SK-N-SH treated with all-trans-retinoic acid at 6 μM for 48 hours (cell line): ENCODE data around the gene DHX30.

Experiments used
- ATAC-seq: fragments of 200-7000 bp; cut with Tn5 transposase; 3 replicates; pipeline ENCODE4 v1.9.1; 2020; ENCODE audit warnings: mild to moderate bottlenecking, moderate library complexity
- ARNTL ChIP-seq: fragments of 450-650 bp; formaldehyde crosslinking; IDR thresholded peaks from 2 replicates; pipeline ENCODE4 v1.5.0; 2020; ENCODE audit warnings: low read depth, mild to moderate bottlenecking, moderate library complexity, borderline replicate concordance
- BACH2 ChIP-seq: fragments of 250-450 bp; sonication (Bioruptor Pico); IDR thresholded peaks from 2 replicates; pipeline ENCODE4 v1.9.0; 2021; ENCODE audit warnings: mild to moderate bottlenecking, borderline replicate concordance
- CREB5 ChIP-seq: fragments of 250-450 bp; sonication (Bioruptor Pico); IDR thresholded peaks from 2 replicates; pipeline ENCODE4 v1.5.1; 2020; ENCODE audit warnings: low read depth, mild to moderate bottlenecking, moderate library complexity
- CSDC2 ChIP-seq: fragments of 250-450 bp; sonication (Bioruptor Pico); IDR thresholded peaks from 2 replicates; pipeline ENCODE4 v1.5.0; 2020; ENCODE audit warnings: mild to moderate bottlenecking, moderate library complexity
- ESRRG ChIP-seq: fragments of 250-450 bp; sonication (Bioruptor Pico); IDR thresholded peaks from 2 replicates; pipeline ENCODE4 v1.6.1; 2021; ENCODE audit warnings: mild to moderate bottlenecking
- GLIS3 ChIP-seq: fragments of 250-450 bp; sonication (Bioruptor Pico); IDR thresholded peaks from 2 replicates; pipeline ENCODE4 v1.5.0; 2020; ENCODE audit warnings: mild to moderate bottlenecking, moderate library complexity
- ISL1 ChIP-seq: fragments of 250-450 bp; sonication (Bioruptor Pico); IDR thresholded peaks from 2 replicates; pipeline ENCODE4 v2.1.2; 2022; ENCODE audit warnings: mild to moderate bottlenecking, moderate library complexity
- OSR1 ChIP-seq: fragments of 250-450 bp; sonication (Bioruptor Pico); IDR thresholded peaks from 2 replicates; pipeline ENCODE4 v1.8.0; 2022; ENCODE audit warnings: moderate library complexity, mild to moderate bottlenecking, inconsistent platforms
- PATZ1 ChIP-seq: fragments of 250-450 bp; sonication (Bioruptor Pico); IDR thresholded peaks from 2 replicates; pipeline ENCODE4 v1.8.0; 2020; ENCODE audit warnings: mild to moderate bottlenecking, moderate library complexity, borderline replicate concordance
- PPARA ChIP-seq: fragments of 250-450 bp; sonication (Bioruptor Pico); IDR thresholded peaks from 2 replicates; pipeline ENCODE4 v1.5.0; 2020; ENCODE audit warnings: mild to moderate bottlenecking, borderline replicate concordance
- RARB ChIP-seq: fragments of 250-450 bp; sonication (Bioruptor Pico); IDR thresholded peaks from 2 replicates; pipeline ENCODE4 v1.8.0; 2021; ENCODE audit warnings: mild to moderate bottlenecking, moderate library complexity
- SNAI2 ChIP-seq: fragments of 250-450 bp; sonication (Bioruptor Pico); IDR thresholded peaks from 2 replicates; pipeline ENCODE4 v1.5.0; 2020; ENCODE audit warnings: mild to moderate bottlenecking, moderate library complexity
- TOX ChIP-seq: fragments of 250-450 bp; sonication (Bioruptor Pico); IDR thresholded peaks from 2 replicates; pipeline ENCODE4 v1.8.0; 2021; ENCODE audit warnings: mild to moderate bottlenecking, moderate library complexity, borderline replicate concordance
- TSHZ2 ChIP-seq: fragments of 250-450 bp; sonication (Bioruptor Pico); IDR thresholded peaks from 2 replicates; pipeline ENCODE4 v1.5.0; 2020; ENCODE audit warnings: mild to moderate bottlenecking, moderate library complexity
- ZC3H10 ChIP-seq: fragments of 250-450 bp; sonication (Bioruptor Pico); IDR thresholded peaks from 2 replicates; pipeline ENCODE4 v1.5.1; 2021; ENCODE audit warnings: mild to moderate bottlenecking, moderate library complexity
- ZFP3 ChIP-seq: fragments of 250-450 bp; sonication (Bioruptor Pico); IDR thresholded peaks from 2 replicates; pipeline ENCODE4 v1.5.0; 2020; ENCODE audit warnings: mild to moderate bottlenecking, moderate library complexity
- ZNF565 ChIP-seq: fragments of 450-650 bp; formaldehyde crosslinking; conservative IDR thresholded peaks from 2 replicates; pipeline ENCODE4 v1.5.0; 2020; ENCODE audit warnings: low read depth, mild to moderate bottlenecking, moderate library complexity
- TF ChIP-seq, protein P1 (sequence below): fragments of 250-450 bp; sonication (Bioruptor Pico); IDR thresholded peaks from 2 replicates; pipeline ENCODE4 v1.8.0; 2021; ENCODE audit warnings: low read depth, mild to moderate bottlenecking, moderate library complexity, borderline replicate concordance

The DHX30 gene

DNA sequence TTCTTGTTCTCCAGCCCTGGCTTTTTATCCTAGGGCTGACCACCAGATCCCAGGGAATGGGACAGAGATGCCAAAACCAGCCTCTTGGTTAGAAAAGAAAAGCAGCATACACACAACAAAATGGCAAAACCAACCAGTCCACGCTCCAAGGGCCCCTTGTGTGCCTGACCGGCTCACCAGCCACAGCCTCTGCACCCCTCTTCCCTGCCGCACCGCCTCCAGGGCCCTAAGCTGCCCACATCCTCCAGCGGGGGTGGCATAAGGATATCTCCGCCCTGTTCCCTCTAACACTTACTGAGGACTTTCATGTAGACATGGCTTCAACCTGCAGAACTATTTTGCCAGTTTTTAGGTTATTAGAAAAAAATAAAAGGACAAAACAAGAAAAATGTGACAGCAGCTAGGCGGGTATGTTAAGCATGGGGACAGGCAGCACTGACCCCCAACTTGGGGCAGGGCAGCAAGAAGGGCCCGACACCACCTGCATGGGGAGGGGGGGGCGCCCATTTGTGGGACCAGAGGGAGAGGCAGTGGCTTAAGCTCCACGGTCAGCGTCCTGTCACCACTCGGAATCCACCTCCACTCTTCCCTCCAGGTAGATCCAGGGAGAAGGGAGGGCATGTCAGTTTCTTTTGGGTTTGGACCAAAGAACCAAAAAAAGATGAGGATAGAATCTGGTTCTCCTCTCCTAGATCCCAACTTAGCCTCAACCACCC is 49.1 kb downstream of the DHX30 start:
- ATAC-seq: no peak
- no peak for TF ChIP-seq OSR1
- TF ChIP-seq TOX (CRISPR knock-in tag): no peak
- TF ChIP-seq CSDC2 (CRISPR knock-in tag): no peak
- TF ChIP-seq ISL1: no peak
- TF ChIP-seq RARB (CRISPR knock-in tag): no peak
- no peak for TF ChIP-seq PATZ1 (CRISPR knock-in tag)
- TF ChIP-seq SNAI2: no peak

DNA sequence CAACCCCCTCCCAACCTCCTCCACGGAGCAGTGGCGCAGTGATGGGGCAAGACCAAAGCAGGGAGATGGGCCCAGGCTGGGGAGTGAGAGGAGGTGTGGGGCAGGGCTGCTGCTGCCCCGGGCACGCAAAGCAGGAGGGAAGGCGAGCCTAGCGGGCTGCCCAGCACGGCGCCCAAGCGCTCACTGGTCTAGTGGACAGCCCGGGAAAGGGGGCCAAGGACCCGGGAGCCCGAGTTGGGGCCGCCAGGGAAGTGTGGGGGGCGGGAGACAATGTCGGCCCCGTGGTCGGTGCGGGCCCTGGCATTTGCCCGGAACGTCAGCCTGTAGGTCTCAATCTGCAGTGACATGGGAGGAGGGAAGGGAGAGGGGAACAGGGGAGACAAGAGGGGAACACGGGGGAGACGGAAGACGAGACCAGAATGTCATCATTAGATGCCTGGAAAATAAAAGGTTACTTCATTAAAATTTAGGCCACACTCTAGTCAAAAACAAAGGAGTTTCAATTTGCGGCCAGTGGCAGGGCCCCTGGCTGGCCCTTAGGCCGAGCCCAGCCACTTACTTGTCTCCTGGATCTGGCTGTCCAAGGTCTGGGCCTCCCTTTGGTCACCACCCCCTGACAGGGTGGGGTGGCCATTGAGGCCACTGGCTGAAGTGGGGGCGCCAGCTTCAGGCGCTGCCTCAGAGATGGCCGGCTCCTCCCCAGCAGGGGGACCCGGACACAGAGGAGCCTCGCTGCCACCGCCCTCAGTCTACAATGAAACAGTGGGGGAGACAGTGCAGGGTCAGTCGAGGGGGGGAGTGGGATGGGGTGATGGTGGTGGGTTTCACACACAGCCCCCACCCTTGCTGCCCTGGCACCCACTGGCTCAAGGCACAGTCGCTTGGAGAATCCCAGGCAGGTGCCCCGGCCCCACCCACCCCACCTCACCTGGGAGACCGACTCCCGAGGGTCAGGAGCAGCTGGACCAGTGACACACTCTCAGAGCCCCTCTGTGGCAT is 50.0 kb downstream of the DHX30 start:
- ATAC-seq: no peak
- no peak for TF ChIP-seq ZNF565 (CRISPR knock-in tag)
- TF ChIP-seq ARNTL (CRISPR knock-in tag): no peak
- TF ChIP-seq ESRRG (CRISPR knock-in tag): no peak
- TF ChIP-seq, protein P1, sequence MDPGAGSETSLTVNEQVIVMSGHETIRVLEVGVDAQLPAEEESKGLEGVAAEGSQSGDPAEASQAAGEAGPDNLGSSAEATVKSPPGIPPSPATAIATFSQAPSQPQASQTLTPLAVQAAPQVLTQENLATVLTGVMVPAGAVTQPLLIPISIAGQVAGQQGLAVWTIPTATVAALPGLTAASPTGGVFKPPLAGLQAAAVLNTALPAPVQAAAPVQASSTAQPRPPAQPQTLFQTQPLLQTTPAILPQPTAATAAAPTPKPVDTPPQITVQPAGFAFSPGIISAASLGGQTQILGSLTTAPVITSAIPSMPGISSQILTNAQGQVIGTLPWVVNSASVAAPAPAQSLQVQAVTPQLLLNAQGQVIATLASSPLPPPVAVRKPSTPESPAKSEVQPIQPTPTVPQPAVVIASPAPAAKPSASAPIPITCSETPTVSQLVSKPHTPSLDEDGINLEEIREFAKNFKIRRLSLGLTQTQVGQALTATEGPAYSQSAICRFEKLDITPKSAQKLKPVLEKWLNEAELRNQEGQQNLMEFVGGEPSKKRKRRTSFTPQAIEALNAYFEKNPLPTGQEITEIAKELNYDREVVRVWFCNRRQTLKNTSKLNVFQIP: no peak
- no peak for TF ChIP-seq GLIS3 (CRISPR knock-in tag)
- no peak for TF ChIP-seq ZC3H10 (CRISPR knock-in tag)
- TF ChIP-seq TSHZ2 (CRISPR knock-in tag): no peak
- no peak for TF ChIP-seq BACH2 (CRISPR knock-in tag)
- TF ChIP-seq PPARA (CRISPR knock-in tag): no peak
- TF ChIP-seq RARB (CRISPR knock-in tag): no peak
- no peak for TF ChIP-seq SNAI2
- no peak for TF ChIP-seq TOX (CRISPR knock-in tag)
- TF ChIP-seq ZFP3 (CRISPR knock-in tag): no peak

DNA sequence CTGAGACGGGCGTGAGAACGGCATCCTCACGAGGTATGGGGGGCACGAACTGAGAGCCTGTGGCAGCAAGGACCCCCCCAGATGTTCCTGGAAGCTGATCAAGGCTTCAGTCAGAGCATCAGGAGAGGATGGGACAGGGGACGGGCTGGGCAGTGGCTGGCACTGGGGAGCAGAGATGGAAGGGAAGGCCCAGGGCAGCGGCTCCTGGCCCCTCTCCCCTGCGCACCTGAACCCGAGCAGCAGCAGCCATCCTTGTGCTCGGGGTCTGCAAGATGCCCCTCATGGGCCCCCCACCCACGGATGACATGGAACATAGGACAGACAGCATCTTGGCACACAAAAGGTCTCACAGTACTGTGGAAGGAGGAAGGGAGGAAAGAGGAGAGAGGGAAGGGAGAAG is 51.3 kb downstream of the DHX30 start:
- ATAC-seq: no peak
- TF ChIP-seq GLIS3 (CRISPR knock-in tag): no peak
- no peak for TF ChIP-seq ZFP3 (CRISPR knock-in tag)
- TF ChIP-seq CREB5 (CRISPR knock-in tag): no peak
- TF ChIP-seq ZC3H10 (CRISPR knock-in tag): no peak
- TF ChIP-seq, all 23 proteins: peak for 0
